Fibroblast of lung (primary cell): ENCODE results near the gene NRTN.

ENCODE experiments used
- CTCF ChIP-seq, 2 donors: IDR thresholded peaks in 1 of 2; conservative IDR thresholded peaks in 1 of 2; 1 replicate in 1 of 2; 2 replicates in 1 of 2; pipeline ENCODE4 v1.5.1; 2011 to 2012; ENCODE audit warnings: low read length in 2 of 2, control low read depth in 1 of 2, inconsistent platforms in 1 of 2, low read depth in 1 of 2, mild to moderate bottlenecking in 1 of 2
- EZH2 ChIP-seq: IDR thresholded peaks from 2 replicates; pipeline ENCODE4 v1.5.1; 2012; ENCODE audit warnings: low read length, control low read depth, mild to moderate bottlenecking; ENCODE audit errors: missing control alignments

- TF ChIP-seq EZH2 (no peak), CTCF (conservative IDR thresholded peaks at IDR 0.05 in 1 of 2, IDR thresholded peaks at IDR 0.05 in 1 of 2; ENCODE audit: low read depth in 1 of 2, low read length in 2 of 2) (no peak)
These were observed 34.5 kb downstream of the NRTN start, which contains the start of gene FUT6 for GRCh38 chr19:5839065-5840017.
